ENCODE measurements around the gene CDA.

The CDA gene

GRCh38 chr1:20588634-20589225 is at the start of gene CDA:
Gene CDA (plus strand): TSS chr1:20589097. CDS start chr1:20589130, 33 bp downstream.
- no peak for DNase-seq (ENCODE audit: low read depth)

GRCh38 chr1:20540281-20540680 is 48.6 kb upstream of the CDA start:
- DNase-seq (ENCODE audit: low read depth): no peak

GRCh38 chr1:20546637-20547036 is 42.3 kb upstream of the CDA start:
- no peak for DNase-seq (ENCODE audit: low read depth)

DNA sequence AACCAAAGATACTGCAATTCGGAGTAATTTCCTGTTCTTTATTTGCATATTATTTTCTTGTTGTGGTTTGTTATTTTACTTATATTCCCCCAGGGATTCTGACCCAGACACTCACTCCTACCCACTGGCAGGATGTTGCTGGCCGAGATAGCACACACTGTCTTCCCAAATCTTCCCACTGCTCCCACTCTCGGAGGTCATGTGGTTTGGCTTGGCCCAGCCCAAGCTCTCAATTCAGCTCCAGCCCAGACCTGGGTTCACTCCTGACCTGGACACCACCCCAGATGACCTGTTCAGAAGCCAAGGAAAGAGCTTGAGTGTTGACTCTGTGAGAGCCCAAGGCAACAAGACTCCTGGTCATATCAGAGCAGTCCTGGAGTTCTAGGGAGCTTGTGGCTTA is 37.7 kb upstream of the CDA start:
- DNase-seq (ENCODE audit: low read depth): no peak

DNA sequence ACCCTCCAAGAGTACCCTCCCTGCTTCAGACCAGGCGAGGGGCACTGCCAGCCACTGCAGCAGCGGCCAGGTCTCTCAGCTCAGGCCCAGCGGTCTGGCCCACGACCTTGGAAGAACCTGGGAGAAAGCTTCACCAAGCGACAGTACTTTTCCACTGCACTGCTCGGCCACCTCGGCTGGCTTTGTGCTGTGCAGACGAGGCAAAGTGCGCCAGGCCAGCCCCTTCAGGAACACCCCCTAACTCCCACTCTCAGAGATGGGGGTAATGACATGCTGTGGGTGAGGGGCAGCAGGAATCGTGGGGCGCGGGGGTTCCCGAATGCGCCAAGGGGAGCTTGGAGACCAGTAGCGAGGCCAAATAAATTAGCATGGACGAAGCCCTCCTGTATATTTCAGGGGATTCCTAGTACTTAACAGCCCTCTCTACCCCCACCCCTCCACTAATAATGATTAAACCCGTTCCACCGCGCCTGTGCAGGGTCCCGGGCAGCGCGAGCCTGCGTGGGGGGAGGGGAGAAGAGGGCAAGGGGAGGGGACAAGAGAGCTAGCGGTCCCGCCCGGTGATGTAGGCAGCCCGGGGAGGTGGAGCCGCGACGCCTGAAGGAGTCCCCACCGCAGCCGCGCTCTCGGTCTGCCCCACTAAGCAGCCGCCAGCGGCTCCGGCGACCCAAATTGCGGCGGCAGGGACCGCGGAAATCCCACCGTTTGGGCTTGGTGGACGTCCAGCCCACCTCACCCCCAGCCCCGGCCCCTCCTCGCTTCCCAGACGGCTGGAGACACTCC is 36.8 kb upstream of the CDA start, which contains the start of gene FAM43B:
TSS of gene FAM43B (plus strand) at position 629 of the 783 bp plus-strand sequence. CDS start 401 bp downstream, outside the sequence.
- DNase-seq (ENCODE audit: low read depth): no peak

DNA sequence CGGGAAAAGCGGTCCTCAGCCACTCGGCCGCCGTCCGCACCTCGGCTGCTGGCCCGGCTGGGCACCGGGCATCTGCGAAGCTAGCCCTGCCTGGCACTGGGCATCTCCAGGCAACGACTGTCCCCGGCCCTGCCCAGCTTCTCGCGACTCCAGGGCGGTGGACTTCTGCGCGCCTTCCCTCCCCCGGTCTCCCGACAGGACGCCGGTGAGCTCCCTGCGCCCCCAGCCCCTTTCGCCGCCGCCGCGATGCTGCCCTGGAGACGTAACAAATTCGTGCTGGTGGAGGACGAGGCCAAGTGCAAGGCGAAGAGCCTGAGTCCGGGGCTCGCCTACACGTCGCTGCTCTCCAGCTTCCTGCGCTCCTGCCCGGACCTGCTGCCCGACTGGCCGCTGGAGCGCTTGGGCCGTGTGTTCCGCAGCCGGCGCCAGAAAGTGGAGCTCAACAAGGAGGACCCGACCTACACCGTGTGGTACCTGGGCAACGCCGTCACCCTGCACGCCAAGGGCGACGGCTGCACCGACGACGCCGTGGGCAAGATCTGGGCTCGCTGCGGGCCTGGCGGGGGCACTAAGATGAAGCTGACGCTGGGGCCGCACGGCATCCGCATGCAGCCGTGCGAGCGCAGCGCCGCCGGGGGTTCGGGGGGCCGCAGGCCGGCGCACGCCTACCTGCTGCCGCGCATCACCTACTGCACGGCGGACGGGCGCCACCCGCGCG is 36.0 kb upstream of the CDA start:
- DNase-seq (ENCODE audit: low read depth): no peak

DNA sequence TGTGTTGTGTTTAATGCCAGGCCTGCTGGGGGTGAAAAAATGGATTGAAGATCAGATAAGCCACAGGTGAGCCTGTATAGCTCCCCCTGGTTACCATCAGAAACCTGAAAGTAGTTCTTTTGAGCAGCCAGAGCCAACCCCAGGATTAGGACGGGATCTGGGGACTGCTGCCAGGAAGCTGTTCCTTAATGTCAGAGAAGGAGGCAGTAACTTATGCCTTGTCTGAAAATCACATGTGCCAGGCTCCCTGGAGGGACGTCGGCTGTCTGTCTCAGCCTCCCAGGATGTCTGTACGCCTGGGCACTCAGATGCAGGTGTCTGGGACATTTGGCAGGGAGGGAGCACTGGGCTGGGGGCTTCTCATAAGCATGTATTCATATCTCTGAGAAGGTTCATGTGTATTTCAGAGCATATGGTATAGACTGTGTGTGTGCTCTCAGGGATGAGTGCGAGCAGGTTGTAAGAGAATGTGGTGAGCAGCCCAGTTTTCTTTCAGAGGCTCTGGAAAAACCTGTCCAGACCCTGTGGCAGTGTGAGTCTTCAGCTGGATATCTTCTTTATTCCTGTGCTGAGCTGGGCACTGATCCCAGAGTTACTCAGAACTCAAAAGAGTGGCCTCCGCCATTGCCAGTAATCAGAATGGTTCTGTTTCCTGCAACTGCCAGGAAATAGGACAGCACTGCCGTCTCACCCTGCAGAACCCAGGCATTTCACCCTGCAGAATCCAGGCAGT is 33.7 kb upstream of the CDA start:
- DNase-seq (ENCODE audit: low read depth): no peak

DNA sequence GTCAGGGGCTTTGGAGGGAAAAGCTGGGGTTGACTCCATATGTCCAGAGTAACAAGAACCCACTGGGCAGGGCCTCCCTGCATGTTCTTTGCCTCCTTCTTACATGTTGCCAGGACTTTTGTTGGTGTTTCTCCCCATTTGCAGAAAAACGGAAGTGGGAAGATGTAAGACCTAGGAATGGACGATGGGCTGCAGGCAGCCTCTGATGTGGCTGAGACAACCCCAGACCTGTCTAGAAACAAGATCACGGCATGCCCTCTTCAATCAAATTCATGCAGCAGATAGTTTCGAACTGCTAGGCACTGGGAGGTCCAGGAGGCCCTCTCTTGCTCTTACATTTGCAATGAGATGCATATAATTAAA is 33.2 kb upstream of the CDA start:
- DNase-seq (ENCODE audit: low read depth): no peak

GRCh38 chr1:20558191-20558590 is 30.7 kb upstream of the CDA start:
- no peak for DNase-seq (ENCODE audit: low read depth)

DNA sequence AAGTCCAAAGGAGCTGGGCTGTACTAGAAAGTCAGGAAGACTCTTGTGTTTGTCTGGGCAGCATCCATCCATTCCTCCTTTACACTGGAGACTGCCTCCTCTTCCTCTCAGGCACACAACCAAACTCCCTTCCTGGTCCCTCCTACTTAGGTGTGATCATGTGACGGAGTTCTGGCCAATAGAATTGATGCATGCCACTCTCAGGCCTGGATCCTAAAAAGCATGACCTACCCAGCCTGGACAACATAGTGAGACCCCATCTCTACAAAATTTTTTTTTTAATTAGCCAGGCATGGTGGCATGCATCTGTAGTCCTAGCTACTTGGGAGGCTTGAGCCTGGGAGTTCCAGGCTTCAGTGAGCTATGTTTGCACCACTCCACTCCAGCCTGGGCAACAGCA is 27.9 kb upstream of the CDA start:
- DNase-seq (ENCODE audit: low read depth): no peak

DNA sequence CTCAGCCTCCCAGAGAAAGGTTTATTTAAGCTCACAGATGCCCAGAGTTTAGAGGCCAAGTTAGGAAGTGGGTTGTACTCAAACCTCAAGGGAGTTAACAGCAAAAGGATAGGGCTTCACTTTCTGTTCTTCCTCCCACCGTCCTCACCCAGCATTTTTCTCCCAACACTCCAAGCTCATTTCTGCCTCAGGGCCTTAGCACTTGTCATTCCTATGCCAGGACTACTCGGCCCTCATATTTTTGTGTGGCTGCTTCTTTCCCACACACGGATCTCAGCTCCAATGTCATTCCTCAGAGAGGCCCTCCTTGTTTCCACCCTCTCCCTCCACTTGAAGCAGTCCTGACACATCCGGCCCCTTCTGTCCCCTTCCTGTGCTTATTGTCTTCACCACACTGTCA is 23.7 kb upstream of the CDA start:
- no peak for DNase-seq (ENCODE audit: low read depth)

GRCh38 chr1:20569523-20570098 is 19.3 kb upstream of the CDA start:
- no peak for DNase-seq (ENCODE audit: low read depth)

DNA sequence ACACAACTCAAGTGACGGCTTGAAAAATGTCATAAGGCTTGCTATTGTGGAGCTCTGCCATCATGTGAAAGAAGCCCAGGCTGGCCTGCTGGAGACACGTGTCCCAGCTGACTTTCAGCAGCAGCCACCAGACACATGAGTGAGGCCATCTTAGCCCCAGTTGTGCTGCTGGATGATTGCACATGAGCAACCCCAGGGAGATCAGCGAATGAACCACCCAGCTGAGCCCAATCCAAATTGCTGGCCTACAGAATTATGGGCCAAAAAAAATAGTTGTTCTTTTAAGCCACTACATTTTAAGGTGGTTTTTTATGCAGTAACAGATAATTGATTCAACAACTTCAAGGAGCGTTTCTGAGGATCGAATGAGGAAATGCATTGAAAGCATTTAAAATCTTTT is 17.5 kb upstream of the CDA start:
- no peak for DNase-seq (ENCODE audit: low read depth)

DNA sequence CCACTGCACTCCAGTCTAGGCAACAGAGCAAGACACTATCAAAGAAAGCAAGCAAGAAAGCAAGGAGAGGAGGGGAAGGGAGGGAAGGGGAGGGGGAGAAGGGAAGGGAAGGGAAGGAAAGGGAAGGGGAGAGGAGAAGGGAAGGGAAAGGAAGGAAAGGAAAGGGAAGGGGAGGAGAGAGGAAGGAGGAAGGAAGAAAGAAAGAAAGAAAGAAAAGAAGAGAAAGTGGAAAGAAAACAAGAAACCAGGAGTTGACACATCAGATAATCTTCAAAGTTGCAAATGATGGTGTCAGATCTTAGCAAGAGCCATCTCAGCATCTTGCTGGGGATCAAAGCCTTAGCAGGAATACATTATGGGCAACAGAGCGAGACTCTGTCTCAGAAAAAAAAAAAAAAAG is 14.9 kb upstream of the CDA start:
- DNase-seq (ENCODE audit: low read depth): no peak

- peak; percentile 52 for DNase-seq (ENCODE audit: low read depth)
Measured at GRCh38 chr1:20574686-20575540, 14.0 kb upstream of the CDA start.

DNA sequence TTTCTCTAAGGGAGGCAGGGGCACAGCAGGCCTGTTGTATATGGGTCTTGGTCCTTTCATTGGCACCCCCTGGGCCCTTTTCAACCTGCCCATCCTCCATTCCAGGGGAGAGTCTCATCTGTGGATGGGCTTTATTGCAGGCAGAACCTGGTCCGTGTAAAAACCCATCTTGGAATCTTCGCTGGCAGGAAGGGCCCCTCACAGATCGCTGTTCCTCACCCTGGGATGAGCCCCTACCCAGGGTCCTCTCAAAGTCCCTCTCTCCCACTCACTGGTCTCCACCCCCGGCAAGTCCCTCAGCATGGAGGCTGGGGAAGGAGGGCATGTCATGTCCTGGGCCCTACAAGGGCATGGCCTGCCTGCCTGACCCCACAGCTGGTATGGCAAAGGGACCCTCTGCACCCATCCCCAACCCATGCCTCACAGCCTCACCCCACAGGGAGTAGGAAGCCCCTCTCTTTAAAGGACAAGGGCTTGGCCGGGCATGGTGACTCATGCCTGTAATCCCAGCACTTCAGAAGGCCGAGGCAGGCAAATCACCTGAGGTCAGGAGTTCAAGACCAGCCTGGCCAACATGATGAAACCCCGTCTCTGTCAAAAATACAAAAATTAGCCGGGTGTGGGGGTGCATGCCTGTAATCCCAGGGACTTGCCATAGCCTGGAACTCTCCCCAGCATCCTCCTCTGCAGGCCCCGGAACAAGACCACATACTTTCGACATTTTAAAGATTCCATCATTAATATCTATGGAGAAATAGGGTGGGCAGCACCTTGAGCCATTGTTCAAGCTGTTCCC is 13.2 kb upstream of the CDA start:
- no peak for DNase-seq (ENCODE audit: low read depth)

GRCh38 chr1:20578062-20578461 is 10.8 kb upstream of the CDA start:
- DNase-seq (ENCODE audit: low read depth): no peak

DNA sequence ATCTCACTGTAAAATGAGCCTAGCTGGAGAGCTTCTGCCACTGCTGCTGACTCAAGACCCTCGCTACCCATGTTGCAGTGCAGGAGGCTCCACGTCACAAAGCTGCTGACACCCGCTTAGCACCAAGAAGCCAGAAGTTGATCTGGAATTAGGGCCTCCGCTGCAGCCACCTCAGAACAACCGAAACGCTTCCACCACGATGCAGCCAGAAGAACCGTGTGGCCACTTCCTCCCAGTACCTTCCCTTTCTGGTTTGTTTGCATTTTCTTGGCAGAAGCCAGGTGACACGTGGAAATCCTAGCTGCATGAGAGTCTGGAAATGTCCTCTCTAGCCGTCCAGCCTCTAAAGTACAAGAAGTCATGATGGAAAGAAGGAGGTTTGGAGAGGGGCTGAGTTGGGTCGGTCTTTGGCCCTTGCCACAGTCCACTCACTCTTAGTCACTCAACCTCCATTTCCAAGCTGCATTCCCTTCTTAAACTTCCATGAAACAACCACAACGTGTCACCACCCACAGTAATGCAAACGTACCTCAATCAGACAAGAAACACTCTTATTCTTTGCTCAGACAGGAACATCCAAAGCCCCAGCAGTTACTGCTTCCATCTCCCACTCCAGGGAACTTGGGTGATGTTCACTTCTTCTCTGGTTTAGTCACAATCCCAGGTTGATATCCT is 10.0 kb upstream of the CDA start:
- no peak for DNase-seq (ENCODE audit: low read depth)

- DNase-seq (ENCODE audit: low read depth): no peak
Measured at GRCh38 chr1:20584890-20585289, 4.0 kb upstream of the CDA start.
